Epithelial cell of esophagus (primary cell): ENCODE measurements around the gene TRAF2.

Source experiments
- DNase-seq: peaks from one replicate; pipeline ENCODE4 v3.0.0; 2010; ENCODE audit warnings: low read depth
- H3K4me3 ChIP-seq: 2 replicates; pipeline ENCODE4 v1.5.1; 2011; ENCODE audit warnings: mild to moderate bottlenecking, low read length, control low read depth
- TF ChIP-seq, protein P1 (sequence below): IDR thresholded peaks from 2 replicates; pipeline ENCODE4 v1.5.1; 2011; ENCODE audit warnings: low read depth, mild to moderate bottlenecking, low read length, control low read depth, inconsistent platforms; ENCODE audit not compliant: insufficient read depth; ENCODE audit errors: missing control alignments

The TRAF2 gene

DNA sequence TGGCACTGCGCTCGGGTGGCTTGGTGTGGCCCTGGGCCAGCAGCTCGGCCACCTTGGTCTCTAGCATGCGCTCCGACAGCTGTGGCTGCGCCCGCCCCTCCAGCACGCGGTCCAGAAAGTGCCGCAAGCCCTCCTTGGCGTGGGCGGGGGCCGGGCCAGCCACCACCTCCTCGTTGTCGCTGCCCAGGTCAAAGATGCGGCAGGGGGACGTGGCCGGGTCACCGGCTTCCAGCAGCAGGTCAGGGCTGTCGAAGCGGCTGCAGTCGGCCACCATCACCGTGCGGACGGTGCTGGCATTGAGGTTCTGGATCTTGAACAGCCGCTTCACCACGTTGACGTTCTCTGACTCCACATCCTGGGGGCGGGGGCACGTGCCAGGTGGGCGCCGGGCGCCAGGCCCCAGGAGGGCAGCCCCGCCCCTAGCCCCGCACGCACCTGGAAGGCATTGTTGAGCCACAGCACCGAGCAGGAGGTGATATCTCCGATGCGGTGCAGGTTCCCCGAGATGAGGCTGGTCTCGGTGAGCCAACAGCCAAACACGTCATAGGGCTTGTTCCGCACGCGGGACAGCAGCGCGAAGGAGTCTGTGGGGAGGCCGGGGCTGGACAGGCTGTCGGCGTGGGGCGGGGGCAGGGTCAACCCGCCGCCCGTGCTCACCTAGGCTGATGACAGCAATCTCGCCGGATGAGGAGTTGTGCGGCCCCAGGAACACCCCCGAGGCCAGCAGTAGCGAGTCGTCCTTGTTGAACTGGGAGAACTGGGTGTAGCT lies 56.0 kb downstream of the TRAF2 start:
- H3K4me3 ChIP-seq = no peak overlapping the region
- TF ChIP-seq, protein P1, sequence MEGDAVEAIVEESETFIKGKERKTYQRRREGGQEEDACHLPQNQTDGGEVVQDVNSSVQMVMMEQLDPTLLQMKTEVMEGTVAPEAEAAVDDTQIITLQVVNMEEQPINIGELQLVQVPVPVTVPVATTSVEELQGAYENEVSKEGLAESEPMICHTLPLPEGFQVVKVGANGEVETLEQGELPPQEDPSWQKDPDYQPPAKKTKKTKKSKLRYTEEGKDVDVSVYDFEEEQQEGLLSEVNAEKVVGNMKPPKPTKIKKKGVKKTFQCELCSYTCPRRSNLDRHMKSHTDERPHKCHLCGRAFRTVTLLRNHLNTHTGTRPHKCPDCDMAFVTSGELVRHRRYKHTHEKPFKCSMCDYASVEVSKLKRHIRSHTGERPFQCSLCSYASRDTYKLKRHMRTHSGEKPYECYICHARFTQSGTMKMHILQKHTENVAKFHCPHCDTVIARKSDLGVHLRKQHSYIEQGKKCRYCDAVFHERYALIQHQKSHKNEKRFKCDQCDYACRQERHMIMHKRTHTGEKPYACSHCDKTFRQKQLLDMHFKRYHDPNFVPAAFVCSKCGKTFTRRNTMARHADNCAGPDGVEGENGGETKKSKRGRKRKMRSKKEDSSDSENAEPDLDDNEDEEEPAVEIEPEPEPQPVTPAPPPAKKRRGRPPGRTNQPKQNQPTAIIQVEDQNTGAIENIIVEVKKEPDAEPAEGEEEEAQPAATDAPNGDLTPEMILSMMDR = no peak

DNA sequence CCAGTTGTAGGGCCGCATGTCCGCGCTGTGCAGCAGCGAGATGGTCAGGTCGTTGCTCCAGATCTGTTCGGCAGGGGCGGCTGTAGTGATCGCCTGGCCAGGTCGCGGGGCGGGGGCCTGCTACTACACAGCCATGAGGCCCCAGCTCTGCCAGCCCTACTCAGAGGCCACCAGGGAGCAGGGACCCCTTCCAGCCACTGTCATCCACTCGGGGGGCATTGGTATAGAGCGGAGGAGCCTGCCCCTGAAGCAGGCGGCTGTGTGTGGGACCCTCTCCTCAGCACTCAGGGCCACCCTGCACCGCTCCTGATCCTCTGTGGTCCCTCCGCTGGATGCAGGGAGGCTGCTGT lies 56.5 kb downstream of the TRAF2 start:
- H3K4me3 ChIP-seq = peak overlapping the region; percentile 71
- DNase-seq = no peak
- TF ChIP-seq, protein P1 = no peak

More for the DNA sequence above, 56.0 kb downstream of the TRAF2 start:
- no peak for DNase-seq

- peak; percentile 42 for DNase-seq
- peak overlapping the region; percentile 71 for H3K4me3 ChIP-seq
- TF ChIP-seq, protein P1 = no peak
Observed at GRCh38 chr9:136943291-136944211, 57.2 kb downstream of the TRAF2 start.

DNA sequence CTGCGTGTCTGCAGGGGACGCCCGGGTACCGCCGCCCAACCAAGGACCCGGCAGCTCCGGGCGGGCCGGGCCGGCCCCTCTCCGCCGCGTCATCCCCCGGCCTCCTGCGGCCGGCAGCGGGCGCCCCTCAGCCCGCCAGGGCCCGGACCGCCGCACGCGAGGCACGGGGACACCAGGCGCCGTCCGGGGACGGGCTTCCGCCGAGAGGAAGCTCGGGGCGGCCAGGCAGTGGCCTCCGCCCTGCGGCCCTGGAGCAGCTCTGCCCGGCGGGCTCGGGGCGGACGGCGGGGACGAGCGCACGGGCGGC lies 57.8 kb downstream of the TRAF2 start:
- peak; percentile 48 for DNase-seq
- TF ChIP-seq, protein P1 = no peak
- H3K4me3 ChIP-seq = peak overlapping the region; percentile 71

- peak; percentile 91 for DNase-seq
- peak within 1 kb of the TSS; percentile 71 for H3K4me3 ChIP-seq
- TF ChIP-seq, protein P1 = peak; percentile 63
Observed at GRCh38 chr9:136944519-136945332, 58.4 kb downstream of the TRAF2 start, which contains the start of the genes C8G and FBXW5. Gene C8G, plus strand, starts transcription at chr9:136945243. Its CDS starts 78 bp downstream, at chr9:136945321. Gene FBXW5, minus strand, starts transcription at chr9:136944738. Its CDS starts 655 bp downstream, at chr9:136944083.

GRCh38 chr9:136945333-136946227 lies 59.3 kb downstream of the TRAF2 start:
- no peak overlapping the region for H3K4me3 ChIP-seq
- no peak for DNase-seq

More at GRCh38 chr9:136945333-136946227, 59.3 kb downstream of the TRAF2 start:
- TF ChIP-seq, protein P1 = no peak
